DOHH2 (cell line): ENCODE data around the gene TMEM37.

Experiments
- EZH2phosphoT487 ChIP-seq: fragments of 200-600 bp; sonication (generic); IDR thresholded peaks from 2 replicates; pipeline ENCODE4 v1.6.1; 2017; ENCODE audit warnings: borderline replicate concordance, mild to moderate bottlenecking, antibody characterized with exemption, low read length, moderate library complexity, mixed read lengths
- TF ChIP-seq, protein P1 (sequence below): fragments of 200-600 bp; sonication (generic); IDR thresholded peaks from one replicate; pipeline ENCODE4 v1.5.1; 2014; ENCODE audit warnings: antibody characterized with exemption, mild to moderate bottlenecking, low read depth, low read length; ENCODE audit not compliant: poor library complexity, severe bottlenecking

DNA sequence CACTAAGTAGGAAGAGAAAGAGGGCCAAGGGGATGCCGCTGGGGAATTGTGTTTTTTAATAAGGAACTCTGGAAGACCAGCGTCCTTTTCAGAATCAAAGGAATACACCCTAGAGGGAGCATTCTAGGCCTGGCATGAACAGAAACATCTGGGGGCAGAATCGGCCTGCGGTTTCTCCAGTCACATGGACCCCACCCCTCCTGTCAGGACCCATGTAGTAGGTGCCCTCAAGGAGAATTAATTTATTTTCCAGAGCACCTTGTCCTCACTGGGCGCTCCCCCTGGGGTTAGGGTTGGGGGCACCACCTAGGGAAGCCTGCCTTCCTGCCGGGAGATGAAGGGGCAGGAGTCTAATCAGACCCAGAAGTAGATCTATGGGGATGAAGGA is 44.2 kb downstream of the TMEM37 start:
- TF ChIP-seq, protein P1, sequence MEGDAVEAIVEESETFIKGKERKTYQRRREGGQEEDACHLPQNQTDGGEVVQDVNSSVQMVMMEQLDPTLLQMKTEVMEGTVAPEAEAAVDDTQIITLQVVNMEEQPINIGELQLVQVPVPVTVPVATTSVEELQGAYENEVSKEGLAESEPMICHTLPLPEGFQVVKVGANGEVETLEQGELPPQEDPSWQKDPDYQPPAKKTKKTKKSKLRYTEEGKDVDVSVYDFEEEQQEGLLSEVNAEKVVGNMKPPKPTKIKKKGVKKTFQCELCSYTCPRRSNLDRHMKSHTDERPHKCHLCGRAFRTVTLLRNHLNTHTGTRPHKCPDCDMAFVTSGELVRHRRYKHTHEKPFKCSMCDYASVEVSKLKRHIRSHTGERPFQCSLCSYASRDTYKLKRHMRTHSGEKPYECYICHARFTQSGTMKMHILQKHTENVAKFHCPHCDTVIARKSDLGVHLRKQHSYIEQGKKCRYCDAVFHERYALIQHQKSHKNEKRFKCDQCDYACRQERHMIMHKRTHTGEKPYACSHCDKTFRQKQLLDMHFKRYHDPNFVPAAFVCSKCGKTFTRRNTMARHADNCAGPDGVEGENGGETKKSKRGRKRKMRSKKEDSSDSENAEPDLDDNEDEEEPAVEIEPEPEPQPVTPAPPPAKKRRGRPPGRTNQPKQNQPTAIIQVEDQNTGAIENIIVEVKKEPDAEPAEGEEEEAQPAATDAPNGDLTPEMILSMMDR = no peak
- TF ChIP-seq EZH2phosphoT487 = no peak
